Activated CD8-positive, alpha-beta memory T cell treated with anti-CD3 and anti-CD28 coated beads for 24 hours (primary cell): ENCODE data around the gene KCMF1.
A peak's percentile ranks its signal among the peaks of the same experiment; 100 is the strongest.

Experiments
- DNase-seq: peaks from one replicate; pipeline ENCODE4 v3.0.0-alpha.2; 2020

Gene KCMF1

DNA sequence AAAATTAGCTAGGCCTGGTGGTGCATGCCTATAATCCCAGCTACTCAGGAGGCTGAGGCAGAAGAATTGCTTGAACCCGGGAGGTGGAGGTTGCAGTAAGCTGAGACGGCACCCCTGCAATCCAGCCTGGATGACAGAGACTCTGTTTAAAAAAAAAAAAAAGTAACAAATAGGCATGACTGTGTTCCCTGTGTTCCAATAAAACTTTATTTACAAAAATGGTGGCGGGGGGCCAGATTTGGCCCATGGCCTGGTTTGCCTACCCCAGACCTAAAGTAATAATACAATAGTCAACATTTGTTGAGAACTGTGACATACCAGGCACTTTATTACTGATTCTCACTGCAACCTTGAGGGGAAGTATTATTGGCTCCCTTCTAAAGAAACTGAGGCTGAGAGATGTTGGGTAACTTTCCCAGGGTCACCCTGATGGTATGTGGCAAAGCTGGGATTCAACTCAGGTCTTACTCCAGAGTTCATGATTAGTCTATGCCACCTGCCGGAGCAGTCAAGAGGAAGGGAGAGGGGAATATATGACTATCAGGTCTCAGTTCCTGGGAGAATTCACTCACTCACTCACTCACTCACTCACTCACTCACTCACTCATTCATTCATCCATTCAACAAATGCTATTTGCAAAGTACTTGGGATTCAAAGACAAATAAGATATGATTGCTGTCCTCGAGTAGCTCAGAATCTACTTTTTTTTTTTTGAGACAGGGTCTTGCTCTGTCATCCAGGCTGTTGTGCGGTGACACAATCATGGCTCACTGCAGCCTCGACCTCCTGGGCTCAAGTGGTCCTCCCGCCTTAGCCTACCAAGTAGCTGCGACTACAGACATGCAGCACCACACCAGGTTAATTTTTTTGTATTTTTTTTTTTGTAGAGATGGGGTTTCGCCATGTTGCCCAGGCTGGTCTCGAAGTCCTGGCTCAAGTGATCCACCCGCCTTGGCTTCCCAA lies 14.3 kb upstream of the KCMF1 start:
- DNase-seq = no peak

DNA sequence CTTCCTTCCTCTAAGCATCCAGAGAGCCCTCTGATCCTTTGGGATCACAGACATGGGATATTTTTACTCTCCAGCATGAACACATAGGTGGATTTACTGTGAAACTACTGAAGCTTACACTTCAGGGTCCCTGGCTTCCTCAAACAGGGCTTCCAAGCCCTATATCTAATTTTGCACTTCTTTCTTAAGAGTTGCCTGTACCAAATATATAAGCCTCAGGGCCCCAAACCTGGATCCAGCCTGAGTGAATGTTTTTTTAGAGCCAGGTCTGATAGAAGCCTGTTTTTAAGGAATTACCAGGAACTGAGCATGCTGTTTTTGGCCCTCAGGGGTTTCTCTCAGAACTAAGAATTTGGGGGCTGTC lies 13.2 kb upstream of the KCMF1 start:
- no peak for DNase-seq

DNA sequence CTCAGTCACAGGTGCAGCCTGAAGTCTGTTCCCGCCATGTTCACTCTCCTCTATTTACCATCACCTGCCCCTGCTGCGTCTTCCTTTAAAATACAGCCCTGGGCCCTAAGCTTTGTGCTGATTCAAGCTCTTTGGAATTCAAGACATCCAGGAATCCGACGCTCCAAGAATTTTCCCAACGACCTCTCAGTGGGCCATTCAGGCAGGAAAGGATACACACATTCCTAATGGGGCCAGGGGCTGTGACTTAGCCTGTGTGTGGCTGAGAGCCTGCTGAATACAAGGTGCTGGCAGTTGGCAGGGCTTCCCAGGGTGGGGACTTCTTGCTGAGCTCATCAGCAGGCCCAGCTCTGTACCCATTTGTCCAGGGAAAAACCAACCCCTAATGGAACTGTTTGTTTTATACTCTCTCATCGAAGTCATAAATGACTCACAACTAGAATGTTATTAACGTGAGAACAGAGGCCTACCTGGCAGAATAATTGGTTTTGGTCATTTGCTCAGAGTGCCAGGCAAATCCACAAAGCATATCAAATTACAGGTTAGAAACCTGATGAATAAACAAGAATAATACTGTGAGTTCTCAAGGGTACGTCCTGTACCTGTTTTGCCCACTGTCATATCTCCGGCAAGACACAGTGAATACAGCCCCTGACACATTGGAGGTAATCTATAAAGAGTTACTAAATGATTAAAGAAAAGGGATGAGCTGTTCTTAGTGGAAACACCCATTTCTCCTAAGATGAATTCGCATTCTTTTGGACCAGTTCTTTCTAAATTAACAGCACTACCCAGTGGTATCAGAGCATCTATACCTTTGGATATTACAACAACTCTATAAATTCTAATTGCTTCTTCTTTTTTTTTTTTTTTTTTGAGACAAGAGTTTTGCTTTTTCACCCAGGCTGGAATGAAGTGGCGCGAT lies 12.6 kb upstream of the KCMF1 start:
- DNase-seq = no peak

DNA sequence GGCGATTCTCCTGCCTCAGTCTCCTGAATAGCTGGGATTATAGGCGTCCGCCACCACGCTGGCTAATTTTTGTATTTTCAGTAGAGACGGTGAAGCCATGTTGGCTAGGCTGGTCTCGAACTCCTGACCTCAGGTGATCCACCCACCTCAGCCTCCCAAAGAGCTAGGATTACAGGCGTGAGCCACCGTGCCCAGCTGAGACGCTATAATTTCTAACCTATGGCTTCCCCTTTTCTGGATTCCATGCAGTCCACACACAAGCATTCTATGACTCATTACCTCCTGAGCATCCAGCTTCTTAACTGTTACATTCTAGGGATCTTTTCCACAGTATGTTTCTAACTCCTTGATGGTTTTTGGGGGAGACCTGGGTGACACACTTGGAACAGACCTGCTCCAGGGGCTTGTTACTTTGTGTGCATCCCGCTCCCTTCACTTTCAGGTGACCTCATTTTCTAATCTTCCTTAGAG lies 11.8 kb upstream of the KCMF1 start:
- no peak for DNase-seq

DNA sequence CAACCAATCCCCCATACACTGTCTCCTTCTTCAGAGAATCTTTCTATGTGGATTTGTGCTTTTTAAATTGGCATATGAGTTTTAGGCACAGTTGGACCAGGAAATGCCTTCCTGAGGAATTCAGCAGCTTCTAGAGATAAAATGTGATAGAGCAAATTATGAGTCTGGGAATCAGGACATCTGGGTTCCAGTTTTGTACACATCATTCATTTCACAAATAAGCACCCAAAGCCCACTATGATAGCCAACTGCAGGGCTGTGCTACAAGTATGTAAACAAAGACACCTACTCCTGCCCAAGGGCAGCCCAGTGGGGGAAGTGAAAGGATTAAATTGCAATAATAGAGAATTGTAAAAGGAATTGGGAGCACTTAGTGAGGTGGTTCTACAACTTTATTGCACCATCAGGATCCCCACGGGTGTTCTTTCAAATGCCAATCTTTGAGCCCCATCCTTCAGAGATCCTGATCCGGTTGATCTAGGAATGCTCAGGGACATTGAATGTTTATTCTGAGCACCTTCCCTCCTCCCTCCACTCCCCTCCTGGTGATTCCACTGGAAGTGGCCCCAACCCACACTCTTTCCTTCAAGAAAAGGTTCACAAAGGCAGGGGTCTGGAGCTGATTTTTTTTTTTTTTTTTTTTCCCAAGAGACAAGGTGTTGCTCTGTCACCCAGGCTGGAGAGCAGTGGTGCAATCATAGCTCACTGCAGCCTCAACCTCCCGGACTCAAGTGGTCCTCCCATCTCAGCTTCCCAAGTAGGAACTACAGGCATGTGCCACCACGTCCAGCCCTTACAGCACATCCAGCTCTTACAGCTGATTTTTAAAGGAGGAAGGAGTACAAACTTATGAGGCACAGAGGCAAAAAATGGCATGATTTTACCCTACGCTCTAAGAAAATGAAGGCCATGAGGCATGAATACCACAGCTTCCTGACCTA lies 11.1 kb upstream of the KCMF1 start:
- DNase-seq = no peak

DNA sequence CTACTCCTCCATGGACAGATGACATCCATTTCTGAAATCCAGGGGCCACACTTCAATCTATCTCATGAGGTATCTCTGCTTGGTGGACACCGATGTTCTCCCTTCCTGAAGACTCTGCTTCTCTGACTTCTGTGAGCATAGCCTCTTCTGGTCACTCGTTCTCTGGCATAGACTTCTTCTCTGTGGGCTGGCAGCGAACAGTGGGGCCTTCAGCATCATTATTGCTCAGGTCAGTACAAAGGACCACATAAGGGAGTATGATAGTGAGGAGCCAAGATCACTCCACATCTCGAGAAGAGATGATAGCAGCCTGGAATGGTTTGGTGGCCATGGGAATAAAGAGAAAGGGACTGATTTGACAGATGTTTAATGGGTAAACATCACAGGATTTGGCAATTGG lies 8.0 kb upstream of the KCMF1 start:
- DNase-seq = no peak

DNA sequence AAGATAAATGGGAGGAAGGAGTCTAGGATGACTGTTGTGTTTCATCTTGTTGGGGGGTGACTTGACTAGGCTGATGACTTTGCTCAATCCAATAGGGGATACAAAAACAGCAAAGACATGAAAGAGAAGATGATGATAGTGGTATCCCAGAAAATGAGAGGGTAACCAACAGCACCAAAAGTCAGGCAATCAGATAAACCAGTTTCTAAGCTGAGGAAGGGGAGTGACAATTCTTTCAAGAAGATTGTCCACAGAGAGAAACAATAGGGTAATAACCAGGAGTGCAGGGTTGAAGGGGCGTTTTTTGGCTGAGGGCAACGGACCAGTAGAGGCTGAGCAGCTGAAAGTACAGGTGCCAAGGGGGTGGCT lies 7.7 kb upstream of the KCMF1 start:
- DNase-seq = no peak

DNA sequence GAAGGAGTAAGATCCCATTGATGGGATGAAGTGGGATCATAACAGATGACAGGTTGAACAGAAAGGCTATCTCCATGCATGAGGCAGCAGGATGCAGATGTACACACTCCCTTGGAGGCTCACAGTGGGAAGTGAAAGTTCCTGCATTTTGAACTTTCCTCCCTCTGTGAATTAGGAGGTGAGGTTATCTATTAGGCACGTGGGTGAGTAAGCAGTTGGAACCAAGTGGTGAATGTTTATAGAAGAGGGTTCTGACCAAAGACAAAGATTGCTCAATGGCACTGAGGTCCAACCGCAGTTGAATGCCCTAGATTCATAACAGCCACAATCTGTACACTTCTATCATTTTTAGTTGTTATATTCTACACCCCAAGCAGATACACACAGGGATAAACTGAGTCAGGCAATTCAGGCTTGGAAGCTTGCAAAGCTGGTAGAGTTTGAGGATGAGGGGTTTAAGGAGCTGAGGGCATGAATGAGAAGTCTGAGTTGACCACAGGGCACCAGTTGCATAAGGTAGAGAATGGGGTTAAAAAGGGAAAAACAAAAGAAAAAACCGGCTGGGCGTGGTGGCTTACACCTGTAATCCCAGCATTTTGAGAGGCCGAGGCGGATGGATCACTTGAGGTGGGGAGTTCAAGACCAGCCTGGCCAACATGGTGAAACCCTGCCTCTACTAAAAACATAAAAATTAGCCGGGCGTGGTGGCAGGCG lies 7.1 kb upstream of the KCMF1 start:
- DNase-seq = no peak

DNA sequence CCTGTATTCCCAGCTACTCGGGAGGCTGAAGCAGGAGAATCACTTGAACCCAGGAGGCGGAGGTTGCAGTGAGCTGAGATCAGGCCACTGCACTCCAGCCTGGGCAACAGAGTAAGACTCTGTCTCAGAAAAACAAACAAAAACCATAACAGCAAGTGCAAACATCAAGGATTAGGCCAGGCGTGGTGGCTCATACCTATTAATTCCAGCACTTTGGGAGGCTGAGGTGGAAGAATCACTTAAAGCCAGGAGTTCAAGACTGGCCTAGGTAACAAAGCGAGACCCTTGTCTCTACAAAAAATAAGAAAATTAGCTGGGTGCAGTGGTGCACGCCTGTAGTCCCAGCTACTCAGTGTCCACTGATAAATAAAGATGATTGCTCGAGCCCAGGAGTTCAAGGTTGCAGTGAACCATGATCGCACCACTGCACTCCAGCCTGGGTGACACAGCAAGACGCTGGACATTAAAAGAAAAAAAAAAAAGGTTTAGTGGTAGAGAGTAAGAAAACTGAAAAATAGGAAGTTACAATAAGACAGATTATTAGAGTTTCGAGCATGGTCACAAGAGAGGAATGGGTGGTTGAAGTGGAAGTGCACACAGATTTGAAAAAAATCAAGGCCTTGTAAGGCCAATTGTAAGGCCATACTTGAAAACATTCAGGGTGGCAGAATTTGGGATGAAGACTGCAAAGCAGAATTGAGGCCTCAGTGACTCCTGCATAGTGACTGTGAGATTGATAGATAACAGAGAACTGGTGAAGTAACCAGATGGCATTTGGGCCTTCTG lies 6.4 kb upstream of the KCMF1 start:
- DNase-seq = no peak

DNA sequence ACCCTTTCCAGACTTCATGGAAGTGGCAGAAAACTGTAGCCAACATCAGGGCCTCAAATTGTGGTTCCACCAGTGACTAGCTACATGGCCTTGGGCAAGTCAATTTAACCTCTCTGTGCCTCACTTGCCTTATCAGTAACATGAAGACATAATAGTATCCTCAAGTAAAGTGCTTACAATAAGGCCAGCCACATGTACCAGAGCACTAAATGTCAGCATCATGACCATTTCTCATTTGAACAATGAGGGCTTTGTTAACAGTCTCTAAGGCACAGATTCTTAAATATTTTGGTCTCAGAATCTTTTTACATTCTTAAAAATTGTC lies 5.8 kb upstream of the KCMF1 start:
- no peak for DNase-seq

DNA sequence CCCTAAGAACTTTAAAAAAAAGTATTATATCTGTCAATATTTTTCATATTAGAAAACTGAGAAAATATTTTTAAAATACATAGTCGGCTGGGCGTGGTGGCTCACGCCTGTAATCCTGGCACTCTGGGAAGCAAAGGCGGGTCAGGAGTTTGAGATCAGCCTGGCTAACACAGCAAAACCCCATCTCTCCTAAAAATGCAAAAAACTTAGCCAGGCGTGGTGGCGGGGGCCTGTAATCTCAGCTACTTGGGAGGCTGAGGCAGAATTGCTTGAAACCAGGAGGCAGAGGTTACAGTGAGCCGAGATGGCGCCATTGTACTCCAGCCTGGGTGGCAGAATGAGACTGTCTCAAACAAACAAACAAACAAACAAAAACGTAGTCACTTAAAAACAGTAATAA lies 5.1 kb upstream of the KCMF1 start:
- DNase-seq = no peak

DNA sequence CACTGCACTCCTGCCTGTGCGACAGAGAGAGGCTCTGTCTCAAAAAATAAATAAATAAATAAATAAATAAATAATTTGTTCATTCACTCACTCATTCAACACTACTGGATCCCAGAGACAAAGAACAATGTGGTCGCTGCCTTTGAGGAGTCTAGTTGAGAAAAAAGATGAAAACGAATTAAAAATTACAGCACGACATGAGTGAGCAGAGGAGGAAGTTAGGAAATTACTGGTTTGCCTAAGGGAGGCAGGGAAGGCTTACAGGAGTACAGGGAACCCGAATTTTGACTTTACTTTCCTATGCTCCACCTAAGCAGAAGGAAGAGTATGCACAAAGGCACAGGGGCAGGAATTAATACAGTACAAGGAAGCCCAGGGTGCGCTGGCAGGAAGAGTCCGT lies 4.2 kb upstream of the KCMF1 start:
- DNase-seq = no peak

DNA sequence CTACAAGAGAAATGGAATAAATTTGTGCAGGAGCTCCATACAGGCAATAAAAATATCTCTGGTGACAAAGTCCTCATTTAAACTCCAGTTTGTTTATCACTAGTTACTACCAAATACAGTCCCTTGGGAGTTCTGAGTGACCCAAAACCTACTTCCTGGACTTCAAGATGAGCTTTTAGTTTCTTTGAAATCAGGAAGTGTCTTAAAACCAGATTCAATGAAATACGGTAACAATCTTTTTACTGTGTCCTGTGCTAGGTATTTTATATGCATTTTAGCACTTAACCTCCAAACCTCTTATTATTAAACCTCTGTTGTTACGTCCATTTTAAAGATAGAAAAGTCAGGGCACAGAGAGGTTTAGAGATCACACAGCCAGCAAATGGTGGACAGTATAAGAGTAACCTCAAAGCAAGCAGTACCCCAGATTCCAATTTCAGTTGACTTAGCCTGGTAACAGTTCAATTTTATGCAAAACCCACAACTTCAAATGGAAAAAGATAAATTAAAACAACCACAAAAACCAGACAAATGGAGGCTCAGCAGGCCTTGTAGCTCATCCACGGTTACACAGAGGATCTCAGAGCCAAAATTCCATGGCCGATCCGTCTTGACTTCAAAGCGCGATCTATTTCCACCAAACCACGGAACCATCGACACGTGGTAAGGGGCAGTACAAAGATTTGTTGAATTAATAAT lies 1.3 kb upstream of the KCMF1 start:
- DNase-seq = no peak

DNA sequence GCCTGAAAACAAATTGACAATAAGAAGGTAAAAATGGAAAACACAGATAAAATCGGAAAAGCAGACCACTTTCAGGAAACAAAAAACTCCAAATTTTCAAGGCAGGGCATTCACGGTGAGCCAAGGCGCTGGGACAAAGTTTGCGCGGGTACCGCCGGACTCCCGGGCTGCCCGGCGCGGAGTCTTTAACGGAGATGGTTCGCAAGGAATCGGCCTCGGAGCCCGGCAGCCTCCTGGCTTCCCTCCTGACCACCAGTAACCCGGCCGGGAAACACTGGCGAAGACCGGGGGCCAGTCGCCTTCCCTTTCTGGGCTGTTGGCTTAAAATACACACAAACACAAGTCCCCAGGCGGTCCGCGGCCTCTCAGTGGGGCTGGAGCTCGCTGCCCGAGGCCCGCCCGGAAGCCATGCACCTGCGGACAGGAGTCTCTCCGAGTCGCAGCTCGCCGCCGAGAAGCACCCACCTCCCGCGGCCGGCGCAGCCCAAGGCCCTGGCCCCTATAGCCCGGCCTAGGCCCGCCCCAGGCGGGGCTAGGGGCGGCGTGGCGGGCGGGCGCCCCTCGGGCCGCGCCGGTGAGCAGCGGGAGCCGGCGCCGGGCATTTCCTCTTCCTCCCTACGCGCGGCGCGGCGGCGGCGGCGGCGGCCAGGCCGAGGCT lies 622 bp upstream of the KCMF1 start:
- DNase-seq = peak; percentile 88

DNA sequence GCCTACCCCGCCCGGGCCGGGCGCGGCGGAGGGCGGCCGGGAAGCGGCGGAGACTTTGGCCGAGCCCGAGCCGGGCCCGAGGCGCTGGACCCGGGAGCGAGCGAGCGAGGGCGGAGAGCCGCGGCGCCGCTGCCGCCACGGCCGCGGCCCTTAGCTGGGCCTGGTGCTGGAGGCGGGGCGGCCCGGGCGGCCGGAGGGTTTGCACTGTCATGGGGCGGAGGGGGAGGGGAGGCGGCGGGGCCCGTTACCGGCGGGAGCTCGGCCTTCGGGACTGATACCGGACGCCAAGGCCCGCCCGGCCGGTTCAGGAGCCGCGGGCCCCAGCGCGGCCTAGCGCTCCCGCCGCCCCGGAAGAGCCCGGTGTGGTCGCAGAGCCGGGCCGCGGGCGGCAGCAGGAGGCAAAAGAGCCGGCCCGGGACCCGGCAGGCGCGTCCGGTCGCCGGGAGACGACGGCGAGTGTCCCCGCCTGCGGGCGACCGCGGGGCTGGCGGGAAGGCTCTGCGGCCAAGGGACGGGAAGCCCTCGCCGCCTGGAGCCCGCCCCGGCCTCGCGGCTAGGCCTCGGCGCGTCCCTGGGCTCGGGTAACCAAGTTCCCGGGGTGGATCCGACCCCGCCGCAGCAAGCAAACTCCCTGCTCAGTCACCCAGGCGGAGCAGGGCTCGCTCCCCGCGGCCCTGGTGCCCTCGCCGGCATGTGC lies 697 bp downstream of the KCMF1 start:
- peak; percentile 86 for DNase-seq

DNA sequence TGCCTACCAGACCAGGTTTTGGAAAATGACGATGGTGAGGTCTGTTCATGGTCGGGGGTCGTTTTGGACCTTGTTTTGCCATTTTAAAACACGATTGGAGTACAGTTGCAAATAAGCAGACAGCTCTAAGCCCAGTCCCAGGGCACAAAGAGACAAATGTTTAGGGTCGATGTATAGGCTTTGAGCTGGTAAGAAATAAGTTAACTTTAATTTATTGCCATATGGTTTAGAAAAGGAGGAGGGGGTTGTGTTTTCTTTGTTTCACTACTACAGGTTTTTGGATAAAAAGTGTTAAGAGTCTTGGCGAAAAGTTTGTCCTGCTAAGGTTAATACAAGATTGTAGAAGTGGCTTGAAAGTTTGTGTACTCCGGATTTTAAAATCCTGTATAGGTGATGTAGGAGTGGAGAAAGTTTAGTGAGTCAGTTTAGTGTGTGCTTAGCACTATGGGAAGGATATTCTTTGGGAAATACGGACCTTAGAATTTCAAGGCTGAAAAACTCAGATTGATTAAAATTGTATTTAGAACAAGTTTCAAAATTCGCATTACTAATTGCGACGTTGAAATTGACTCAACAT lies 1.3 kb downstream of the KCMF1 start:
- DNase-seq = no peak

DNA sequence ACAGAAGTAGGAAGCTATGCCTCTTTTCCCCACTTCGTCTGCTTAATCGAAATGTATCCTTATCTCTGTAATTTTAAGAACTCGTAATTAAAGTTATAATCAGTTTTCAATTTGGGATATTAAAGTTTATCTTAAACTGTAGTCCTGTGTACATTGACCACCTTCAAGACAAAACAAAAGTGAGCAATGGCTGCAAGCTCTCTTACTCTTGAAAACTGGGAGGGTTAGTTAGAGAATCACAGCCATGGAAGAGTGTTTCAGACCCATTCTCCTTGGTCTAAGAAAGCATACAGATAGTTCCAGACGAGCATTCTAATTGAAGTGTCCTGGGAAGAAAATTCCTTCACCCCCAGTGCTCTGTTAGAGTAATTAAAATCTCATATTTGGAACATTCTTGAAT lies 2.0 kb downstream of the KCMF1 start:
- DNase-seq = no peak

DNA sequence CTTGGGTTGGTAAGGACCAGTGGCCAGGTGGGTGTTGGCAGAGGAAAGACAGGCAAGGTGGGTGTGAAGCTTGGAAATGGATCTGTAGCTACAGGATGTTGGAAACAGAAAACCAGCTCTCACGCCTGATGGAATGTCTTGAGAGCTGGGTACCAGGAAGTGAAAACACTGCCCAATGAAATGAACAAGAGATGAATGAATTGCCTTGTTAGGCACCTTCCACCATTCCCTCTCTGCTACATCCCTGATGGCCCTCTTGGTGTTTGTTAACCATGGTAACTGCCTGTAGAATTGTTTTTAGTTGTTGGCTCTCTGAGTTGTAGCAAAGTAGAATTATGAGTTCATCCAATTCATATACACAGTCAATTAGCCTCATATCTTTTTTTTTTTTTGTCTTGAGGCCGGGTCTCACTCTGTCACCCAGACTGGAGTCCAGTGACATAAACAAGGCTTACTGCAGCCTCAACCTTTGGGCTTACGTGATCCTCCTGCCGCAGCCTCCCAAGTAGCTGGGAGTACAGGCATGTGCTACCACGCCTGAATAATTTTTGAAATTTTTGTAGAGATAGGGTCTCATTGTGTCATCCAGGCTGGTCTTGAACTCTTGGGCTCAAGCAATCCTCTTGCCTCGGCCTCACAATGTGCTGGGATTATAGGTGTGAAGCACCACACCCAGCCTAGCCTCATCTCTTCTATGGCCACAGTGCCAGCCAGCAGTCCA lies 9.5 kb downstream of the KCMF1 start:
- peak; percentile 43 for DNase-seq
